ENCODE measurements around the gene SH3D19.

Gene SH3D19

DNA sequence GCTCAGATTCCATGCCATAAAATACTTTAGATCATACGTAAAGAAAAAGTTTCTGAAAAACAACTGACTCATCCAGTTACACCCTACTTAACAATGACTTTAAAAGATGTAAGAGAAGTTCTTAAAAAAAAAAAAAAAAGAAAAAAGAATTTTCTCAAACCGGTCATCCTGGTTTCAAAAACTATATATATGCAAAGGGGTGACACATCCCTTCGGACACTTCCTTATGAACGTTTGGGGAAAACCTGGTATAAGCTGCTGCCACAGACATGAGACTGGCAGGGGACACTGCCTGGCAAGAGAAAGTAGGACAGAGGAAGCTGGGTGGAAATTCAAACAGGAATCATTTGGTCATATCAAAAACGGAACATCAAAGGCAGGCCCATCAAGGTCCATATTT is 129.6 kb downstream of the SH3D19 start:
- DNase-seq (ENCODE audit: low spot score) = no peak

DNA sequence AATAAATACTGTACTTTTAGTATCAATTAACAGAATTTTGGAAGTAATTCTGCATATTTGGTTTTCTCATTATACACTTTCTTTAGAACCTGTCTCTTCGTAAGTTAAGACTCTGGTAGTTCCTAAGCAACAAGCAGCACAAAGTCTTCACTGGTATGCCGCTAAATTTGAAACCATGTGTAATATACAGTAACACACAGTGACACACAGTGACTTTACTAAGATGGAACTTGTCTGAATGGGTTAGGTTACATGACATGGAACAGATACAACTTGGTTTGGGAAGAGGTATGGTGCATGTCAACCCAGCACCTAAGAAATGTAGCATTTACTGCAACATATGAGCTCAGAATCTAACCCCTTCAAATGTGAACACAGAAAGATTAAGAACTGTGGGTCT is 132.0 kb downstream of the SH3D19 start:
- no peak for DNase-seq (ENCODE audit: low spot score)

DNA sequence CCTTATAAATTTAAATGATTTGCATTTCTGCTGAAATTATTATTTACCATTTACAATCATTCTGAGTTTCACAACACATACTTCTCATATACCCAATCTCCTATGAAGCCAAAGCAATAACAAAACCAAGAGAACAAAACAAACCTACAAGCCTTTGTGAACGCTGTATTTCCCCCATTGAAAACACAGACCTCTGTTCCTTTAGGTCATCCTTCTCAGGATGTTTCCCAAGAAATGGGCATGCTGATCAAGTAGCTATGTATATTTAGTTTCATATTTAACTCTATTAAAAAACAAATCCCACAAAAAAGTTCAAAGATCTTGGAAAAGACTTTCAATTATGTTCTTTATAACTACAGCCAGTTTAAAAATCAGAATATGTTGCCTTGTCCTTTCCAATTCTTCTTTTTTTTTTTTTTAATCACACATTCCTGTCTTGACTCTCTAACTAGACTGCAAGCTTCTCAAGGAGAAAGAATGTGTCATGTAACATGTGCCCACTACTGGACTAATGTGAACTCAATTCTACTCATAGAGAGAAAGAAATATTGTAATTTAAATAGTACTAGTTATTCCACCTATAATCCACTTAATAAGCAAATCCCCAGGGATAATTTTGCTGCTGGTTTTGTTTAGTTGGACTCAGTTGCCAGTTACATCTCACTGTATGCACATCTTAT is 132.7 kb downstream of the SH3D19 start:
- DNase-seq (ENCODE audit: low spot score) = no peak

DNA sequence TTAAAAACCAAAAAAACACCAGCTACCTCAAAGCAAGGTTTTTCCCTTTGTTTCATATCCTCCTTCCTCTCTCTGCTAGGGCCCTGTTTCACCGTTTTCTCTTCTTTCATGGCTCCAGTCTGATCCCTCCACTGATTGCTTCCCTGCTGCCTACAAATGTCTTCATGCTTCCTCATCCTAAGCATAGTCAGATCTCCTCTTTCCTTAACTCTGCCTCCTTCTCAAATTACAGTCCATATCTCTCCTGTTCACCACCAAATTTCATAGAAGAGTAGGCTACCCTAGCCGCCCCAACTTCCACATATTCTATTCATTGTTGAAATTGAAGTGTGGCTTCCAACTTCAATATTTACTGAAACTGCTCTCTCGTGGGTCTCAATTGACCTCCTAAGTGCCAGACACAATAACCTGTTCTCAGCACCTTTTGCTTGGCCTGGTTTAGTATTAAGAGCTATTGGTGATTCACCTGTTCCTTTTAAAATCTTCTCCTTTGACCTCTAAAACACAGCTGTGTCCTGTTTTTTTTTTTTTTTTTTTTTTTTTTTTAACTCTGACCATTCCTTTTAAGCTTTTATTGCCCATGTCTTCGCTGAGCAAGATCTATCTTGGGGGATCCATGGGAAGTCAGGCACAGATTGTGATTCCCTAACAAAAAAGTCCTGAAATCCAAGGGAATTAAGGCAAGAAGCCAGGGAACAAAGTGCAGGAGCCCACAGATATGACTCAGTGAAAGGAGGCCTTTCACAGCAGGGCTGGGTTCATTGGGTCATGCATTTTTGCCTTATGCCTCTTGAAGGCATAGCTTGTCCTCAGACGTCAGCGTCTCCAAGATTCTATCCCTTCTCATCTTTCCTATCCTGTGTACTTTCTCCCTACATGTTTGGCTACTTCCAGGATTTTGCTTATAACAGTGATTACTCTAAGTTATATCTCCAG is 140.6 kb downstream of the SH3D19 start:
- no peak for DNase-seq (ENCODE audit: low spot score)

DNA sequence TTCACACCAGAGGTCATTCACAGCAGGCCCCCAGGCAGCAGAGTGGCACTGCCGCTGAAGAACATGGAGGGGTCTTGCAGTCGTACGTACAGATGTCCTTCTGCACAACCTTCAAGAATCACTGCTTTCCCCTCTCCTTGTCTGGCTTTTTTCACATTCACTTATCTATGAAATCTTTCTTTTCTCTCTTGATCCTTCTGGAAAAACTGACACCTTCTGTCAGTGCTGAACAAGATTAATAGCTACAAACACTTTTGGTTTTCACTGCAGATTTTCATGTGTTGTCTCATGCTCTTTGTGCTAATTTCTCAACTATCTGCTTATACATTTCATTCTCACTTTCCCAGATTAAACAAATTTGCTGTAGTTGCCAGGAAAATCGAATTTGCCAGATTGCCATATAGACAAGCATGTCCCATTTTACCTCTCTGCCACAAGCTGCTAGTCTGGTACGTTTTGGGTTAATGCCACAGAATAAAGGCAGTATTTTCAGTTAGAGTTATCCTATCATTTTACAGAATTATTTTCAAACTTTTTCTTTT is 142.9 kb downstream of the SH3D19 start:
- no peak for DNase-seq (ENCODE audit: low spot score)

DNA sequence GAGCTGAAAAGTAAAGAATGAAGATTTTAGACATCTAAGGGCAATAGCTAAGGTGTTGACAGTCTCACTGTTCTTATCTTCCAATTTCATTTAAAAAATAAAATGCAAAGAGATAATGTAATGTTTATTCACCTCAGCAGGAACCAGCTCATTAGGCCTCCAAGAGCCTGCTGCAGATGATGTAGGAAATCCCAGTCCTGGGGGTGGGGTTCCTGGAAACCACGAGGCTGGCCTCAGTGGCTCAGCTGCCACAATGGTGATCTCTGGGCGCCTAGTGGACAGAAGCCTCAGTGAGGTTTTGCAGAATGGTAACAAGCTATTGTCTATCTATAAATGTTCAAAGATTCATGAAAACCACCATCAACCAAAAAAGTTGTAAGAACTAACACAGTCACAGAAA is 148.7 kb downstream of the SH3D19 start:
- DNase-seq (ENCODE audit: low spot score) = no peak

DNA sequence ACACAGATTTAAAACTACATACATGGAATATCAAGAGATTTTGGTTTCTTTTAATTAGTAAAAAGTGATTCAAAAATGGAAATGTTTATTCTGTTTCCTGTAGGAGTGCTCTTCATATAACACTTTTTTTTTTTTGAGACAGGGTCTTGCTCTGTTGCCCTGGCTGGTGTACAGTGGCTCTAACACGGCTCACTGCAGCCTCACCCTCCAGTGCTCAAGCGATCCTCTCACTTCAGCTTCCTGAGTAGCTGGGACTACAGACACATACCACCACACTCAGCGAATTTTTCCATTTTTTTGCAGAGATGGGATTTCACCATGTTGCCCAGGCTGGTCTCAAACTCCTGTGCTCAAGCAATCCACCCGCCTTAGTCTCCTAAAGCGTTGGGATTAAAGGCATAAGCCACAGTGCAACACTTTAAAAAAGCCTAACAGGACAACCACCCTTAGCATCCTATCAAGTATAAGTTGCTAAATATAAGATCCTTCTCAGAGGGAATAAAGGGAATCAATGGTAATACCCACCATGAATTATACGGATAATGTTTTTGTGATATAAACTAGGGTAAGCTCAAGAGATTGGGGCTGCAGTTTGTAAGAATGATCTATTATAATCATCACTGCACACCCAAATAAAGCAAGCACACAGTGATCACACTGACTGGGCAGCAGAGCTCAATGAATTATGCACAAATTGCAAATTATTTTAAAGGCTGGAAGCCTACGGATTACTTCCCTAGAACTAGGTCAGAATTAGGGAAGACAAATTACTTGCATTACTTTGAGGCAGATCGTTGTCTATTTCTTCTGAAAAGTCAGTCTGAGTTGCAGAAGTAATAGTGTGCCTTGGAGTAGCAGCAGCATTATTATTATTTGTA is 149.4 kb downstream of the SH3D19 start:
- DNase-seq (ENCODE audit: low spot score) = no peak

DNA sequence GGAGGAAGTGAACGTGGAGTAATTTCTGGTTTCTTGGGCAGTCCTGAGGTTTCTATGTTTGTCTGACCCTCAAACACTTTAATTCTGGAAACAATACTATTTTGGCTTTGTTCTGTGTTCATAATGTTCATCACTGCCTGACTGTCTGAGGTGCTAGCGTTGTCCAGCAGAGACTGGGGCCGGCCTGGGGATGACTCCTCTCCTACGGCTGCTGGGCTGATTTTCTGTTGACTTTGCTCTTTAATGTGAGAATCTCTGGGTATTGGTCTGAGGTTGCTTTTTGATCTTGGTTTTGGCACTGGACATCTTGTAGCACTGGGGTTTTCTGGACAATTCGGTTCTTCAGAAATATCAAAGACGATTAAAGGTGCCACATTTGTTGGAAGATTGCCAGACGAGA is 150.2 kb downstream of the SH3D19 start:
- no peak for DNase-seq (ENCODE audit: low spot score)

DNA sequence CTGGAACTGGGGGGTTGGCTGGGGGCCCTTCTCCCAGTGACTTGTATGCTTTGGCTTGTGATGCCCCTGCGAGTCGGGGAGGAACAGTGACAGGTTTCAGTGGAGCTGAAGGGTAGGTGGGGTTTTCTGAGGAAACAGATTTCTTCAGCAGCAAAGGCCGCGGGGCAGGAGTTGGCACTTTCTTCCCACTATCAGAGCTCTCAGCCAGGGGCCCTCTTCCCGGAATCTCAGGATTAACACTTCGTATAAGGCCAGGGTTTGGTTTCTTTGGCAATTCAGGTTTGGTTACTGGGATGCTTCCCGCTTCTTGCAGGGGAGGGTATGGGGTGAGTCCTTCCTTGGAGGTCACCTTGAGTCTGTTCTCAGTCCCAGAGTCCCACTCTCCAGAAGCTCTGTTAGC is 150.6 kb downstream of the SH3D19 start:
- no peak for DNase-seq (ENCODE audit: low spot score)

DNA sequence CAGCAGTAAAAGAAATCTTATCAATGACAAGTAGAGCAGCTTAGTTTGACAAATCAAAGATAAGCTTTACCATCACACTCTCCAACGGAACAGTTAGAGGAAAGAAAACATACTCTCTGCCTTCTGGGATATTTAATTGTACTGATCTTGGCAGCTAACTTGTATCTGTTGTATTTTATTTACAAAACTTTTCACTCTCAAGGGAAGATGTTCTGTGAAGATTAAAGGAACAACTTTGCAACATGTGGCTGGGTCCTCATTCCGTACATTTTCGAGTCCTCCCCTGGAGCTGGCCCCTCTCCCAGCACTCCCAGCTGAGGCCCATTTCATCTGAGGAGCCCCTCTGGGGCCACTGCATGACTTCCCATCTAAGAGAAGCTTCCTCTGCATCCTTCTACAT is 151.5 kb downstream of the SH3D19 start:
- DNase-seq (ENCODE audit: low spot score) = no peak

DNA sequence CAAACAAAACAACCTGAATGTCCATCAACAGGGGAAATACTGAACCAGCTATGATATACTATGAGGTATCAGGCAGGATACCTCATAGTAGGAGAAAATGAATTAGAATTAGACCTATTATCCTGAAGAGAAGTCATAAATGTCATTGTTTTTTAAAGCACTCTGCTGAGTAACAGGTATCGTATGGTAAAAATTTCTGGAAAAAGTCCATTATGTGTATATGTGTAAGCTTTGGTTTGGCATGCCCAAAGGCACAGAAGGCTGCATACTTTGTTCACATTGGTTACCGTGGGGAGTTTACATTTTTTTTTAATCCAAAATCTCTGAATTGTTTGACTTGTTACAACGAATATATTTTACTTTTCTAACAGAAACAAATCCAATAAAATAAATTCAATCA is 155.5 kb downstream of the SH3D19 start:
- no peak for DNase-seq (ENCODE audit: low spot score)

DNA sequence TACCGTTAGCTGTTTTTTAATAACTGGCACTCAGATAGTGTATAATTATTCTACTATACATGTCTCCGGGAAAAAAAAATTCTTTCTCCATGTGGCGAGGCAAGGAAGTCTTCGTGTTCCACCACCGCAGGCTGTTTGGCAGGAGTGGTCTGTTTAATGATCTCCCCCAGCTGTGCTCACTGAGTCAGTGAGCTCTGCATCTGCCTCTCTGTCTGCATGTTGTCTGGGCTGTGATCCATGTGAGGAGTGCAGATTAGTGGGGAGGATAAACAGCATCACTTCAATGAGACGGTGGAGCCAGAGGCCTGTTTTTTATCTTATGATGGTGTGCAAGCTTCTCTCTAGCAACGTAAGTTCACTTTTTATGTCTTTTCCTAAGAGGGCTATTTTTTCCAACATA is 156.2 kb downstream of the SH3D19 start:
- no peak for DNase-seq (ENCODE audit: low spot score)

DNA sequence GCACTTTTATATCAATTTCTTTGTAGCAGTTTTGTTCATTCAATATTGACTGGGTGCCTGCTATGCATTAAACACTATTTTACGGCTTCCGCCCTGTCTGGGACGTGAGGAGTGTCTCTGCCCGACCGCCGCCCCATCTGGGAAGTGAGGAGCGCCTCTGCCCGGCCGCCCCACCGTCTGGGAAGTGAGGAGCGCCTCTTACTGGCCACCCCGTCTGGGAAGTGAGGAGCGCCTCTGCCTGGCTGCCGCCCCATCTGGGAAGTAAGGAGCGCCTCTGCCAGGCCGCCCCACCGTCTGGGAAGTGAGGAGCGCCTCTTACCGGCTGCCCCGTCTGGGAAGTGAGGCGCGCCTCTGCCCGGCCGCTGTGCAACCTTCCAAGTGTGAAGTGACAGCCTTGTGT is 157.8 kb downstream of the SH3D19 start:
- no peak for DNase-seq (ENCODE audit: low spot score)

DNA sequence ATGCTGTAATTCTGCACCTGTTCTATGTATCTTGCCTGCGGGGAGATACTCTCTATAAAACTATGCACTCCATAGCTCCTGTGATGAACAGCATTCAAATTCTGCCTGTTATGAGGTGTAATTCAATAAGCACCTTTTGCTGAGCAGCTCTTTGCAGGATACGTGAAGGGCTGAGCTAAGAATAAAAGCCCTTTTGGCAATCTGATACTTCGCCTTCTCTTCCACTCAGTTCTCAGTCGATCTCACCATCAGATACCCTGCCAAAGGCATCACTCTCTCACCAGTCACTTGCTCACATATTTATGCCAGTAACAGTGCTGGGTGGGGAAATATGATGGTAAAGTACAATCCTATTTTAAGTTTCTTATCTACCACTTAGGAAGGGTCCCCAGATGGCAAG is 158.8 kb downstream of the SH3D19 start:
- no peak for DNase-seq (ENCODE audit: low spot score)

DNA sequence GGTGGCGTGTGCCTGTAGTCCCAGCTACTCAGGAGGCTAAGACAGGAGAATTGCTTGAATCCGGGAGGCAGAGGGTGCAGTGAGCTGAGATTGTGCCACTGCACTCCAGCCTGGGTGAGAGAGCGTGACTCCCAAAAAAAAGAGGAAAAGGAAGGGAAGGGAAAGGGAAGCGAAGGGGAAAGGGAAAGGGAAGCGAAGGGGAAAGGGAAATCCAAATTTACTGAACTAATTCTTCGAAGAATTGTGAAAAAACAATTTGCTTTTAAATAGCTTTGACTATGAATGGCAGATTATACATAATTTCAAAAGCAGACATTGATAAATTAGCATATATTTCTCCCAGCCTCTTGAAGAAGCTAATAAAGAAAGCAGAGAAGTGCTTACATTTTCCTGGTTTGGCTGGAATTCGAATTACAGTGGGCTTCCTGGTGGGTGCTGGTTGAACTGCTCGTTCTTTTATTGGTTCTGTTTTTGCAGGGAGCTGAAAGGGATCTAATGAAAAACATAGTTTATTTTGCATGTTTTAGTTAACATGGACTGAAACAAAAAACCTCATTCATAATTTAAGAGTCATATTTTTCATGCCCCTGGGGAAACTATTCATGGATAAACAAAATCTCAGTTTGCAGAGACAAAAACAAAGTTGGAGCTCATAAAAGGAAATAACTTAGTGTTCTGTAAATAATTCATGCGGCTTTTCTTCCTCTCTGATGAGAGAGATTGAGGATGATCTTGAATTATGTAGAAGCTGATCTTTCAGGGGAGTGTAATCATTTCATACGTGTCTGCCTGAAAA is 160.0 kb downstream of the SH3D19 start:
- DNase-seq (ENCODE audit: low spot score) = no peak

DNA sequence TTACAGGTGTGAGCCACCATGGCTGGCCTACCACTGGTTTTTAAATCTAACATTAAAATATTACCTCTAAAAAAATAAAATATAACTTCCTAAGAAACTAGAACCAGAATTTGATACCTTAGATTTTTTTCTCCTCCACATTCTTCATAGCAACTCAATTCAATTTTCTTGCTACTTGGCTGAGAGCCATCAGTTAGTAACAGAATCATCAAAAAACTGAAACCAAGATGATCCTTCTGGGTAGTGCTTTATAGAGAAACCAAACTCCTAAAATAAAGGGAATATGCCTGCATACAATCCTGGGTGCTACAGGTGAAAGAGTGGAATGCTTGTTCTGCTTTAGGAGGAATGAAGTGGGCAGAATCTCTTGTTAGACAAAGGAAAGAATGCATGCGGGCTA is 161.6 kb downstream of the SH3D19 start:
- DNase-seq (ENCODE audit: low spot score) = no peak

DNA sequence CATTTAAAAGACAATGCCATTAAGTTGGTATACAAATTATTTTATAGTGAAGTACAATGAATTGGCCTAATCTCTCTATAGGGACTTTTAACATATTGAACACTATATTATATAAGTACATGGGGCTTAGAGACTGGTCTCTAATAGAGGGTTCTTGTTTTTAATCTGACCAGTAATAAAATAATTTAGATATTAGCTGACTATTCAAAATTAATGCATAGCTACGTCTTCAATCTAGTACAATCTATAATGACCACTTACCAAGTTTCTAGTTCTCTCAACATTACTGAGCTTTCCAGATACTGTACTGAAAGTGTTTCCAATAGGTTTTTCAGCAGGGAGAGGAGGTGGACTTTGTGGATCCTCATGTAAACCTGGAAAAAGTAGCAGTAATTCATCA is 166.4 kb downstream of the SH3D19 start:
- no peak for DNase-seq (ENCODE audit: low spot score)

DNA sequence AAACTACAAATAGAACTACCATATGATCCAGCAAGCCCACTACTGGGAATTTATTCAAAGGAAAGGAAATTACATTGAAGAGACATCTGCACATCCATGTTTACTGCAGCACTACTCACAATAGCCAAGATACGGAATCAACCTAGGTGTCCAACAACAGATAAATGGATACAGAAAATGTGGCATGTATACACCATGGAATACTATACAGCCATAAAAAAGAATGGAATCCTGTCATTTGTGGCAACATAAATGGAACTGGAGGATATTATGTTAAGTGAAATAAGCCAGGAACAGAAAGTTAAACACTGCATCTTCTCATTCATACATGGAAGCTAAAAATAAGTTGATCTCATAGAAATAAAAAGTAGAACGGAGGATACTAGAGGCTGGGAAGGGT is 167.9 kb downstream of the SH3D19 start:
- DNase-seq (ENCODE audit: low spot score) = no peak

DNA sequence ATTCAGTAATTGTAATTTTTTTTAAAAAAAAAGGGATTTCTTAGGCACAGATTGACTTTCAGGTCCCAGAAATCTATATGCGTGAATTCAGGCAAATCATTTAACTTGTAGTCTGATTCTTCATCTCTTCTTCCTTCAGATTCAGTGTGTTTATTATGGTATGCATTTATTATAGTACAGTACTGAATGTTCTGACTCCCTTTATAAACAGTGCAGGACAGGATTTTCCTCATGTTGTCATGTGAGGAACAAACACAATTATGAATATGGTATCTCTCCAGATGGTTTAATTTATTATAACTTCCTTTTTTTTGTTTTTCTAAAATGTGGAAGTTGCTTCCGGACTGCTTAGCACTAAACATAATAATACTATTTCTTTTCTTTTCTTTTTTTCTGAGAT is 171.8 kb downstream of the SH3D19 start:
- no peak for DNase-seq (ENCODE audit: low spot score)

DNA sequence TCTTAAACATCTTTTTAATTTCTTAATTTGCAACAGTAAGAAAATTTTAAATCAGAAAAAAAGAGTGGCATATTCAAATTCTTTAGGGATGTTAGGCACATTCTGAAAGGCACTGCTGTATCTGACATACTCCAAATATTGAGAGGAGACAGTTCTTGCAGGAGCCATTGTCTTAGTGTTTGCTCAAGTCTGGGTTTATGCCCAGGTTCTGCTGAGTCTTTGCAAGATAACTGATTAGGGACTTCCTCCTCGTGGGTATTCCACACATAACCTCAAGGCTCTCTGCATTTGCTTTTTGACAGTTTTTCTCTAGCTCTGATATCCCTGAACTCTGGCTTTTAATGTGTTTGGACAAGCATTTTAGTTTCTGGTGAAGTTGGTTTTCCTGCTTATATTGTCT is 173.4 kb downstream of the SH3D19 start:
- no peak for DNase-seq (ENCODE audit: low spot score)

DNA sequence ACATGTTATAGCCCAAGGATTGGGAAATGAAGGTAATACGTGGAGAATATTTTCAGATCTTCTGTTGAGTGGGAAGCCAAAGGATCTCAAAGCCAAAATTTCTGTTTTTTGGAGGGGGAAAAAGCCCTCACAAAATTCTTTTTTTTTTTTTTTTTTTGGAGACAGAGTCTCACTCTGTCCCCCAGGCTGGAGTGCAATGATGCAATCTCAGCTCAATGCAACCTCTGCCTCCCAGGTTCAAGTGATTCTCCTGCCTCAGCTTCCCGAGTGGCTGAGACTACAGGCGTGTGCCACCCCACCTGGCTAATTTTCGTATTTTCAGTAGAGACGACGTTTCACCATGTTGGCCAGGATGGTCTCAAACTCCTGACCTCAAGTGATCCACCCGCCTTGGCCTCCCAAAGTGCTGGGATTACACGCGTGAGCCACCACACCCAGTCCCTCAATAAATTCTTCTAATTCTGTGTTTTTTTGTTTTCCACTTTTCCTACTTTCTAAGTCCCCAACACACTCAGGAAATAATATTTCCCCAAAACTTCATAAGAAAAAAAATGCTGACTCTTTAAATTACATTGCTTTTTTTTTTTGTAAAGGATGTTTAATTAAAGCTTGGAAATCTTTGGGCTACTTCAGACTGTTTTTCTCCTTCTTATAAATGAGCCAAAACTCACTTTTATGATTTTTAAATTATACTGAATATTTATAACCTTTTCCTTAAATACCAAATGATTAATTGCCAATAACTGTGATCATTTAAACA is 174.4 kb downstream of the SH3D19 start:
- no peak for DNase-seq (ENCODE audit: low spot score)
